ENCODE measurements around the gene TIMM8A.
"Not testable (repeated sequence)": the region's sequence is repeated elsewhere in the genome, so short reads cannot be mapped to it uniquely, and the experiment has no call there.

Gene TIMM8A

DNA sequence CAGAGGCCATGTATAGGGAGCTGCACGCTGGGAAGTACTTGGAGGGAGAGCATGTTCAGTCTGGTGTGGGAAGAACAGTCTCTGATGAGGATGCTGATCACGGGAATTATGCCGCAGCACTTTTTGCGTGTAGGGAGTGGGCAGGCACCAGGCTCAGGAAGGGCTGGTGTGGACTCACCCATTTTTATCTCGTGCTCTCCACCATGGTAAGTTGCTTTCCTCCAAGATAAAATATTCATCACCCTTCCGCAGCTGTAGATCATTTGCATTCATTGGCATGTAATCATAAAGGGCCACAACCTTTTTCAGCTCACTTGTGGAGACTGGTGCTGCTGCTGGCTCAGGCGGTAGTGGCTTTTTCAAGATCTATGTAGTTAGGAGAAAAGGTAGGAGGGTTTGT lies 11.8 kb upstream of the TIMM8A start:
- in situ Hi-C loops (cut with MboI; ENCODE audit: low sequenced_read_pairs), result no loop called here

DNA sequence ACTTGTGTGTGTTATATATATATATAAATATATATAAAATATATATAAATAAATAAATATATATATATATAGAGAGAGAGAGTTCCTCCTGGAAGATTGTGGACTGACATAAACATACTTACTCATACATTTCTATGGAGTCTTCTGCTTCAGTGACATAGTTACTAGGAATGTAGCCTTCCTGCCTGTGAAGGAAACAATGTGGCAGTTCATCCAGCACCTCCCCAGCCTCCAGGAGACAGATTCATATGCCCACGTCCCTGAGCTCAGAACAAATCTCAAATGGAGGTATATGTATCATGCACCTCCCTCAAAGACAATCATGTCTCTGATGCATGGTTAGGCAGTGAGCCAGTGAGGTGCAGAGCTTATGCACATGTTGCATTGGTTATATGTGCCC lies 11.4 kb upstream of the TIMM8A start:
- in situ Hi-C loops (cut with MboI; ENCODE audit: low sequenced_read_pairs), result no loop called here

DNA sequence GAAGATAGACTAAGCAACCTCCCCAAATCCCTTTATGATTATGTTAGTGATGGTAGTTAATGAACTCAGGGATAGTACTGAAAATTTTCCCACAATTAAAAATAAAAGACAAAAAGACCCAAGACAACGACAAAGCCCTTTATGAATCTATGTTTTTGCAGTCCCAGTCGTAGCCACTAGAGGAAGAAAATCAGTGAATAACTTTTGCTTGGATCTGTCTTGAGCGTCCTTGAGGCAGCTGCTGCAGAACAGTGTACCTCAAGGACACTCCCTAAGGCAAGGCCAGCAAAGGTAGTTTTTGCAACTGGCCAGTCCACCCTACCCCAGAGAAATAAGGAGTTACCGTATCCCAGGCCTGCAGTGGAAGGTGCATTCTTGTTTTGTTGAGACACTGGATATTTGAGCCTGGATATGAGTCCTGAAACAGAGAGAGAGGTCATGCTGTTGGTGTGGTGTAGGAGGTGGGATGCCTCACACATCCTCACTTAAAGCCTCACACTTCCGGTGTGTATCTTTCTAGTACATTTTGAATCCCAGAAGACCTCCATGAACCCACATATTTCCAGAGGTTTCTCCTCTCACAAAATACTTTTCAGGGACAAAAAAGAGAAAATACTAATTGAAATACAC lies 8.7 kb upstream of the TIMM8A start:
- in situ Hi-C loops (cut with MboI; ENCODE audit: low sequenced_read_pairs), result no loop called here

GRCh38 chrX:101349193-101349562 lies 636 bp upstream of the TIMM8A start:
- in situ Hi-C loops (cut with MboI; ENCODE audit: low sequenced_read_pairs), result no loop called here

GRCh38 chrX:101347859-101348451 lies 587 bp downstream of the TIMM8A start:
- in situ Hi-C loops (cut with MboI; ENCODE audit: low sequenced_read_pairs), result no loop called here

DNA sequence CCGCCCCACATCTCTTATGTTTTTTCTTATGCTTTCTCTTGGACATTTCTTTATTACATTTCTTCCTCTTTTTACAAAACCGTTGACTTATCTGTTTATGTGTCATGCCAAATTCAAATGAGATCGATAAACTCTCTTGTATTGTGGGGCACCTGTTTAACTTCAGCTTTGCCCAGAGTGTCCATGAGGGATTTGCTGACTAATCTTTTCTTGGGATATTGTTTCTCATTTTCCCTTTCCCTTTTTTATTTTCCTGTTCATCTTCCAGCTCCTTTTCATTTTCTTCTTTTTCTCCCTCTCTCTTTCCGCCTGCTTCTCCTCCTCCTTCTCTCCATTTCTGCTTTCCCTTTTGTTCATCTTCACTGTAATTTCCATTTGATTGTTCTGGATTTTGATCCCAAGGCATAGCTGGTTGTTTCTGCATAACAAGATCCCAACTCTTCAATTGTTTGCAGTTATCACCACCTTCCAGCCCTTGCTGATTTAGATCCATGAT lies 10.7 kb downstream of the TIMM8A start:
- in situ Hi-C loops (cut with MboI; ENCODE audit: low sequenced_read_pairs), result no loop called here

DNA sequence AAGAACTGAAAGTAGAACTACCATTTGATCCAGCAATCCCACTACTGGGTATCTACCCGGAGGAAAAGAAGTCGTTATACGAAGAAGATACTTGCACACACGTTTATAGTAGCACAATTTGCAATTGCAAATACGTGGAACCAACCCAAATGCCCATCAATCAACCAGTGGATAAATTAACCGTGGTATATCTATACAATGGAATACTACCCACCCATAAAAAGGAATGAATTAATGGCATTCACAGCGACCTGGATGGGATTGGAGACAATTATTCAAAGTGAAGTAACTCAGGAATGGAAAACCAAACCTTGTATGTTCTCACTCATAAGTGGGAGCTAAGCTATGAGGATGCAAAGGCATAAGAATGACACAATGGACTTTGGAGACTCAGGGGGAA lies 14.2 kb downstream of the TIMM8A start:
- in situ Hi-C loops (cut with MboI; ENCODE audit: low sequenced_read_pairs), result not testable (repeated sequence)

DNA sequence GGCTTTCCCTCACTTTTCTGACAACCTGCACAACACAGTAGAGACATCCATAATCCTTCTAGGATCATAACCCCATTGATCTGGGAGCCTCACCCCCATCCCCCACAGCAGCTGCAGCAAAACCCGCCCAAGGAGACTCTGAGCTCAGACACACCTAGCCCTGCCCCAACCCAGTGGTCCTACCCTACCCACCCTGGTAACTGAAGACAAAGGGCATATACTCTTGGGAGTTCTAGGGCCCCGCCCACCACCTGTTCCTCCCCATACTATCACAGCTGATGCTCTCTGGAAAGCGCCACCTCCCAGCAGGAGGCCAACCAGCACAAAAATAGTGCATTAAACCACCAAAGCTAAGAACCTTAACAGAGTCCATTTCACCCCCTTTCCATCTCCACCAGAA lies 21.9 kb downstream of the TIMM8A start:
- in situ Hi-C loops (cut with MboI; ENCODE audit: low sequenced_read_pairs), result not testable (repeated sequence)

- in situ Hi-C loops (cut with MboI; ENCODE audit: low sequenced_read_pairs), result no loop called here
Measured at GRCh38 chrX:101303790-101304189, 44.8 kb downstream of the TIMM8A start.
